Brain pericyte (primary cell): ENCODE data around the gene BCL2L11.

Experiments used
- DNase-seq: peaks from one replicate; pipeline ENCODE4 v3.0.0-alpha.2; 2012; ENCODE audit warnings: low read depth, low spot score

BCL2L11 gene

DNA sequence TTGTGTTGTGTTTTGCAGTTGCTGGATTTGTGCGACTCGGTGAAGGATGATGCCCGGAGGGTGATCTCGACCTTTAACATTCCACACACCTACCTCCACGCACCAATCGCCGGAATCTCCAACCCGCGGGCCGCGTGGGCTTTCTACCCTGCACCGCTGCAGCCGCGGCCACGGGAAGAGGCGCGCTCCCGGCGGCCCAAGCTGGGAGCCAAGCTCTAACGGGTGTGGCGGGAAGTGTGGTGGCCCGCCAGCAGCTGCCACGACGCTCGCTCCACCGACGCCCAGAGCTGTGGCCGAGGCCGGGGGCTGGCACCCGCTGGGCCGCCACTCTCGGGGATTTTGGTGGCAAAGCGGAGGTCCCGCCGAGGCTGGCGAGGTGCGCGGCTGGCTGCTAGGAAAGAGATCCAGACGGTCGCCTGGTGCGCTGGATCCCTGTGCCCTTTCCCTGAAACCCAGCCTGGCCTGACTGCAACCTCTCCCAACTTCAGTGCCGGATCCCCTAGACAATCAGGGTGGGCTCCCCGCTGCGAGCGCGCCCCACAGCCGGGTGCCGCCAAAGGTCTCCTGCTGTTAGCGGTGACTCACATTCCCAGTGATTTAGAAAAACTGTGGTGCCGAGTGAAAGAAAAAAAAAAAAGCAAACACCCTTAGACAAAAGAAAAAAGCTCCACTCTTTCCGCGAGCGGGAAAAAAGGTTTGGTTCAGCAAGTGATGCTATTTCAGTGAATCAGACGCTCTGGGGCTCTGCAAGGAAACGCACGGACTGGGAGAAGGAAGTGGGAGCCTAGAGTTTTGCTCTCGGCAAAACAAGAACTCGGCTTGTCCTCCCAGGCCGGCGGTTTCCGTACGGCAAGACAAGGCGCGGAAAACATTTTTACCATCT lies 2.9 kb upstream of the BCL2L11 start:
- DNase-seq, result no peak

- no peak for DNase-seq
Observed at GRCh38 chr2:111118481-111118980, 2.2 kb upstream of the BCL2L11 start.

DNA sequence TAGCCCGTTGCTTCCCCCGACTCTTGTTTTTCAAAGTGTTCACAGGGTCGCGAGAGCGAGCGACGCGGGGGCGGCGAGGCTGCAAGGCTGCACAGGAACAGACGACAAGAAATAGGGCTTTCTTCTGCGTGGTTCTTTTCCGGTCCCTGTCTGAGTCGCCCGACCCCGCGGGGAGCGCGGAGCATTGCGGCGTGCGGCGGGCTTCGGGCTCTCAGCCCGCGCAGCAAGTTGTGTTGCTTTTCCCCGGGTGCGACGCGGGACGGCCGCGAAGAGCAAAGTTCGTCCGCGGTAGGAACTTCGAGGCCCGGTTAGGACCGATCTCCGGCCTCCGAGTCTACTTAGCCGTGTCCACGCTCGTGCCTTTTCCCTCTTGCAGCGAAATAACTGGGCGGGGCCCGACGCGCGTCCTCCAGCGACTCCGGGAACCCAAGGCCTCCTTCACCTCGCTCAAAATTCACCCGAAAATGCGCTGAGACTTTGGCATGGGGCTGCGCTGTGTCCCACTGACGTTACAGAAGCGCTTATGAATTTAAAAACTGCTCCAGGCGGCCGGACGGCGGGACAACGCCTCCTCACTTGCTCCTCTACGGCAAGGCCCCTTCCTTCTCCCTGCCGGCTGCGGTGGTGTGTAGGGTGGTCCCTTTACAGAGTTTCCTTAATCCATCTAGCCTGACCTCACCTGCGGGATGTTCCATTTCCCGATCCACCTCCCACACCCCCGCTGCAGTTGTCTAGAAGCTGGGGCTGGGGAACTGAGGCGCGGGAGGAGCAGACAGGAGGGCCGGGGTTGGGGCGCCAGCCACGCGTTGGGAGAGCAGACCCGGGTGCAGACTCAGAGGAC lies 1.5 kb upstream of the BCL2L11 start:
- no peak for DNase-seq

GRCh38 chr2:111119822-111120252 lies 877 bp upstream of the BCL2L11 start:
- no peak for DNase-seq

GRCh38 chr2:111121028-111121827 lies 514 bp downstream of the BCL2L11 start:
- no peak for DNase-seq

- no peak for DNase-seq
Observed at GRCh38 chr2:111121828-111122630, 1.3 kb downstream of the BCL2L11 start.

GRCh38 chr2:111122631-111123421 lies 2.1 kb downstream of the BCL2L11 start:
- DNase-seq, result no peak

DNA sequence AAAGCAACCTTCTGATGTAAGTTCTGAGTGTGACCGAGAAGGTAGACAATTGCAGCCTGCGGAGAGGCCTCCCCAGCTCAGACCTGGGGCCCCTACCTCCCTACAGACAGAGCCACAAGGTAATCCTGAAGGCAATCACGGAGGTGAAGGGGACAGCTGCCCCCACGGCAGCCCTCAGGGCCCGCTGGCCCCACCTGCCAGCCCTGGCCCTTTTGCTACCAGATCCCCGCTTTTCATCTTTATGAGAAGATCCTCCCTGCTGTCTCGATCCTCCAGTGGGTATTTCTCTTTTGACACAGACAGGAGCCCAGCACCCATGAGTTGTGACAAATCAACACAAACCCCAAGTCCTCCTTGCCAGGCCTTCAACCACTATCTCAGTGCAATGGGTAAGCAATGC lies 3.0 kb downstream of the BCL2L11 start:
- DNase-seq, result no peak

DNA sequence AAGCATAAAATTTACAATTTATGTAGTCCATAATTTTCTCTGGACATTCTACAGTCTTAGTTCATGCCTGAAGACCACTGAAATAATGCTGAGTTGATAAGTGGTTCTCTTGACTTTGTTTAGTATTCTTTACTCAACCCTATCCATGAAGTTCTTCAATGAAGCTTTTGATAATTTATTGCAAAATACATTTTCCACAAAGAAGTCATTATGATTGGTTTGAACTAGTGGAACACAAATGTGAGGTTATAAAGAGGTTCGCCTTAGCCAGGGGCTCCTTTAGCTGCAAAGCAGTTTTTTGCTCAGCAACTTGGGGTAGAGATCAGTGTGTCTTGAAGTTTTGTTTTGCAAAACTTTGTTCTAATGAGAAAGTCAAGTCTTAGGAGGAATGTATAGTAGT lies 5.9 kb downstream of the BCL2L11 start:
- no peak for DNase-seq

DNA sequence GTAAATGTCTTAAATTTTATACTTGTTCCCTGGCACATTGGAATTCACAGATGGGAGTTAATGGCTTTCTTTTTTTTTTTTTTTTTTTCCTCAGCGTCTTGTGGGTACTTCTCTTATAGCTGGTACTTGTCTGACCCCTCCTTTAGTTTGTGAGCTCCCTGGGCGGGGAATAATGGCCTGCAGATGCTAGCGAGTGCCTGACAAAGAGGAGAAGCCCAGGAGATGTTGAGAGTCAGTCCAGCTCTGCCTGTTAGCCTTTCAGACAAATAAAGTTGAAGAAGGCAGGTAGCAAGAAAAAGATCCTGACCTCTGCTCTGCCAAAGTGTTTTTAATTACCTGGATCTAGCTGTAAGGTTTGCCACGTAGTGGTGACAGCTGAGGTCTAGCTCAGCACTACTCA lies 6.6 kb downstream of the BCL2L11 start:
- no peak for DNase-seq

DNA sequence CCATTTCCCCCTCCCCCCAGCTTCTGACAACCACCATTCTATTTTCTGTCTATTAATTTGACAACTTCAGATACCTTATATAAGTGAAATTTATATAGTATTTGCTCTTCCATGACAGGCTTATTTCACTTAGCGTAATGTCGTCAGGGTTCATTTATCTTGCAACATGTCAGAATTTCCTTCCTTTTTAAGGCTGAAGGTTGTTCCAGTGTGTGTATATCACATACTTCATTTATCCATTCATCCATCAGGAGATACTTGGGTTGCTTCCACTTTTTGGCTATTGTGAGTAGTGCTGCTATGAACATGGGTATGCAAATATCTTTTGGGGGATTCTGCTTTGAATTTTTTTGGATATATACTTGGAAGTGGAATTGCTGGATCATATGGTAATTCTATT lies 7.4 kb downstream of the BCL2L11 start:
- DNase-seq, result no peak

DNA sequence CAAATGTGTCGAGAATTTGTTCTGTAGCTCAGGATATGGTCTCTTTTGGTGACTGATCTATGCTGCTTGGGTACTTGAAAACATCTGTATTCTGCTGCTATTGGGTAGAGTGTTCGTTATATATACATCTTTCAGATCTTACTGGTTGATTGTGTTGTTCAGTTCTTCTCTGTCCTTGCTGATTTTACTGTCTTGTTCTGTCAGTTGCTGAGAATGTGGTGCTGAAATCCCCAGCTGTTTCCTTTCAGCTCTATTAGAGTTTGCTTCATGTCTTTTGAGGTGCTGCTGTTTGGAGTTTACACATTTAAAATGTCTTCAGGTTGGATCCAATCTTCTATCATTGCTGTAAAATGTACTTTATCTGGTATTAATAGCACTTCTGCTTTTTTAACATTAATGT lies 12.9 kb downstream of the BCL2L11 start:
- no peak for DNase-seq

DNA sequence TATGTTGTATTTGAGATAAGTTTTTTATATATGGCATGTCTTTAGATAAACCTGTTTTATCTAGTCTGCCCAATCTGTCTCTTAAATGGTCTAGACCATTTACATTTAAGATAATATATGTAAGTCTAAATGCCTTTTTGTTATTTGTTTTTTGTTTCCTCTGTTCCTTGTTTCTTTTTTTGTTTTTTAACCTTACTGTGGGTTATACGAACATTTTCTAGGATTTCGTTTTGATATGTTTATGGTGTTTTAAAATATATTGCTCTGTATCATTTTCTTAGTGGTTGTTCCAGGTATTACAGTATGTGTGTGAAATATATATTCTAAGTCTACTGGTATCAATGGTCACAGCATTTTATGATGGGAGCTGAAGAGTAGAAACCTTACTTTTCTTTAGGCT lies 13.3 kb downstream of the BCL2L11 start:
- DNase-seq, result no peak

DNA sequence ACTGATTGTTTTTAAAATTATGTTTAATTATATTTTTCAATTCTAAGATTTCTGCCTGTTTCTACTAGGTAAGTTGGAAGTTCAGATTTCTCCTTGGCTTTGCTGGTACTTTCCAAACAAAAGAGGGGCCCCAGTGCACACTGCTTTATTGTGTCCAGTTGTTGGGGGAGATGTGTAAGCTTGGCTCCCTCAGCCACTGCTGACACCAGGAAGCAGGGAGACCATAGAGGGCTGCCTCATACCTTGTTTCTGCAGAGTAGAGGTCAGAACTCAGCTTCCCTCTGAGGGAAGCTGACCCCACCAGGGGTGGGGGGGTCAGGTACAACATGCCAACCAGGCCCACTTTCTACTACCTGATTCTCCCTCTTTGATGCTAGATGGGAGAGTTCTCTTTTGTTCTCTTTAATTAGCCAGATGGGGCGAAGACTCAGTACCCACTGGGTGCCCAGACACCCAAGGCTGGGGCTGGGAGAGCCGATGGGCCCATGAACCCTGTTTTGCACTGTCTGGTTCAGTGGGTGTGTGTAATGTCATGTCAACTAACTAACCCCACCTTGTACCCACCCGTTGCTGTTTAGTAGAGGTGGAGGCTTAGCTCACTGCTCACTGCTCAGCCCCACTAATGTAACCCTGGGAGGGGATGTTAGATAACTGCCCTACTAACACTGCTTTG lies 14.7 kb downstream of the BCL2L11 start:
- DNase-seq, result no peak

- no peak for DNase-seq
Observed at GRCh38 chr2:111135910-111136297, 15.2 kb downstream of the BCL2L11 start.

DNA sequence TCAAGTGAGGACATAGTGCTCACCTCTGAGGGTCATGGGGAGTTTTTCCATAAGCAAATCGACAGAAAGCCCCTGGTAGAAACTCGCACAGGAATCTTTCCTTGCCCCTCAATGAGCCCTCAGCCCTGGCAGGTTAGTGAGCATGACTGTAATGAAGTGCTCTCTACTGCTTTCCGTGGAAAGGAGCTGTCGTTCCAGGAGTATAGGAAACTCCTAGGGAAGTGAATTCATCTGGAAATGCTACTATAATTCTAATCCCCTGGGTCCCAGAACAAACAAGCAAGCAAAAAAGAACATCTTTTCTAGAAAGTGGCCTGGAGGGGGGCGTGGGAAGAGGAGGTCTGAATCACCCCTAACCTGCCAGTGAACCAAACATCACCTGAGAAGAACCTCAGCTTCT lies 18.1 kb downstream of the BCL2L11 start:
- DNase-seq, result no peak

DNA sequence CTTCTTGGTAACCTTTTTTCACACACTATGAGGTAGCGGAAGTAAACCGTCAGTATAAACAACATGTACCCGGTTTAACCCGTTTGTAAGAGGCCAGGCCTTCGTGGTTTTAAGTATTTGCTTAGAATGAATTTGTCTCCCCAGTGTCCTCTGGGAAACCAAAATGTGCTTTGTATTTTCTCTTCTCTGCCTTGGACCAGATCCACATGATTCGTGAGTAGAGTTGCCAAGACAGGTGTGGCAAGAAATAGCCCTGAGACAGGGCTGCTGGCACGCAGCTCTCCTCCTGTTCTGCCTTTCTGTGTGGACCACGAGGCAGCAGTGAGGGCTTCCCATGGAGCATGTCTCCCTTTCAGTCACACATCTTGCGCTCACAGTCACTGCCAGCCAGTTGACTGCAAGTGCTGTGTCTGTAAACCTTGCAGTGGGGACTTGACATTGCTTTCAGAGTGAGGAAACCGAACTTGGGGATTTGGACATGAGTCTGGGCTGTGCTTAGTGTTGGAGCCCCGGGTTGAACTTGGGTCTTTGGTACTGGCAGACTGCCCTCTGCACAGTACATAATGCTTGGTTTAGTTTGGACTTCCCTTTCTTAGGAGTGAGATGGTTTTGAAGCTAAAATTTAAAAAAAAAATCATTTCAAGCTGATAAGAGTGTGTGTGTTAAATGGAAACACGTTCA lies 19.1 kb downstream of the BCL2L11 start:
- DNase-seq, result no peak

GRCh38 chr2:111140815-111141214 lies 20.1 kb downstream of the BCL2L11 start:
- DNase-seq, result no peak

- no peak for DNase-seq
Observed at GRCh38 chr2:111142101-111142500, 21.4 kb downstream of the BCL2L11 start.
